Psoas muscle (tissue), 8 donors: Measurements from ENCODE around the gene ENKUR. TPM values are rescaled to one million over a fixed set of nuclear protein-coding genes. Genes with fewer than 3 reads are reported as not detected.

Experiments used
- ATAC-seq, 4 donors: fragments of 200-7000 bp; cut with Tn5 transposase; one replicate each; pipeline ENCODE4 v1.9.1; 2020; ENCODE audit warnings: moderate library complexity in 3 of 4, mild to moderate bottlenecking in 2 of 4
- DNase-seq, 2 donors: peaks; one replicate each; pipeline ENCODE4 v3.0.0-alpha.2; 2020
- H3K27ac ChIP-seq: fragments of 200-600 bp; one replicate; pipeline ENCODE4 v1.8.0; 2022
- H3K27me3 ChIP-seq, 3 donors: fragments of 200-600 bp in 1 of 3; one replicate each; pipeline versions ENCODE4 v1.6.1 to v1.8.0; 2013 to 2022; ENCODE audit warnings: low read length in 2 of 3, mild to moderate bottlenecking in 2 of 3, moderate library complexity in 1 of 3; ENCODE audit not compliant: insufficient read depth in 3 of 3
- H3K36me3 ChIP-seq, 2 donors: fragments of 200-600 bp in 1 of 2; one replicate each; pipeline versions ENCODE4 v1.6.1 to v1.8.0; 2013 to 2022; ENCODE audit warnings: low read depth in 1 of 2, mild to moderate bottlenecking in 1 of 2, moderate library complexity in 1 of 2; ENCODE audit not compliant: insufficient read depth in 1 of 2
- H3K4me1 ChIP-seq: fragments of 200-600 bp; one replicate; pipeline ENCODE4 v1.8.0; 2022
- H3K4me3 ChIP-seq: fragments of 200-600 bp; one replicate; pipeline ENCODE4 v1.8.0; 2022; ENCODE audit warnings: mild to moderate bottlenecking
- H3K9me3 ChIP-seq: fragments of 200-600 bp; one replicate; pipeline ENCODE4 v1.8.0; 2022
- CTCF ChIP-seq: fragments of 200-600 bp; IDR thresholded peaks from one replicate; pipeline ENCODE4 v1.8.0; 2022; ENCODE audit warnings: antibody characterized with exemption
- WGBS, 3 donors: extraction: QIAGEN DNeasy Blood & Tissue Kit; methylation state at CpG; one replicate each; pipeline versions ENCODE4 v1.1.6 to v1.1.7; 2013; 5-methylcytosine and 5-hydroxymethylcytosine counted together
- intact Hi-C, 2 donors: fragments of 100-400 bp; cut with DNase I; formaldehyde crosslinking; loops; one replicate each; pipeline versions ENCODE4 v1.11.0 to v1.14.2; 2022
- polyA plus RNA-seq, 3 donors: library from polyadenylated mRNA; stranded (reverse); fragments of 200-250 nt; gene quantifications; one replicate each; pipeline ENCODE4 v1.2.3, GENCODE V29; 2013
- total RNA-seq, 4 donors: library from RNA; stranded (reverse); fragmentation: NEBNext Ultra II Directional in 2 of 4; extraction: Animal tissue kit (Norgen Biotek cat#: 25700) in 2 of 4; gene quantifications; one replicate each; pipeline versions ENCODE4 v1.2.1 to v1.2.4, GENCODE V29; 2021 to 2023
- donor health status: healthy with polysubstance abuse.
- donor health status: DM: no; HTN: no; CAD: no; lungs with moderate emphysema.
- donor health status: Bipolar disorder and iron deficiency.
- donor health status: healthy.
- donor health status: DM: yes; HTN: yes; CAD: no.
- donor health status: DM: no; HTN: no; CAD: no.
- donor health status: DM: no; HTN: no; CAD: no.
- donor health status: DM: yes; HTN: yes; CAD: no.

ENKUR gene
- total and polyA plus RNA-seq, 7 donors: 0.03 to 0.05 TPM; not detected in 5

- Histone ChIP-seq H3K27ac (no peak overlapping the region), H3K36me3 (no peaks in the 10 kb centered on the region), H3K4me3 (no peak overlapping the region), H3K4me1 (no peaks in the 10 kb centered on the region), H3K27me3 (no peaks in the 10 kb centered on the region), H3K9me3 (no peaks in the 10 kb centered on the region)
- intact Hi-C loops: no loop called here
- no peak for TF ChIP-seq CTCF
- WGBS, 3 donors: 16 to 21% (median 20%) methylated on average over 3 of the region's 3 CpGs
- ATAC-seq (no peak), DNase-seq (no peak)
Observed at GRCh38 chr10:24984906-24985305, 31.1 kb downstream of the ENKUR start.

GRCh38 chr10:24983946-24984345 is 32.0 kb downstream of the ENKUR start:
- Histone ChIP-seq H3K27ac (no peak overlapping the region), H3K36me3 (no peaks in the 10 kb centered on the region), H3K4me1 (no peaks in the 10 kb centered on the region), H3K9me3 (no peaks in the 10 kb centered on the region), H3K27me3 (no peaks in the 10 kb centered on the region), H3K4me3 (no peak overlapping the region)
- 63 to 78% (median 66%) methylated on average over 3 of the region's 3 CpGs for WGBS, 3 donors
- TF ChIP-seq CTCF: no peak
- DNase-seq (no peak), ATAC-seq (no peak)
- intact Hi-C loops: no loop called here

- no peak for TF ChIP-seq CTCF
- intact Hi-C loops: no loop called here
- Histone ChIP-seq H3K27ac (no peak overlapping the region), H3K4me3 (no peak overlapping the region), H3K9me3 (no peaks in the 10 kb centered on the region), H3K4me1 (no peaks in the 10 kb centered on the region), H3K27me3 (no peaks in the 10 kb centered on the region), H3K36me3 (no peaks in the 10 kb centered on the region)
- ATAC-seq: no peak
- WGBS, 3 donors: 95 to 98% (median 96%) methylated on average over 4 of the region's 4 CpGs
- no peak for DNase-seq
Observed at GRCh38 chr10:24983130-24983529, 32.8 kb downstream of the ENKUR start.

GRCh38 chr10:24982319-24983112 is 33.4 kb downstream of the ENKUR start:
- no peaks in the 10 kb centered on the region for H3K9me3 ChIP-seq
- ATAC-seq (no peak), DNase-seq (no peak)
- H3K27ac ChIP-seq: no peak overlapping the region
- H3K27me3 ChIP-seq: no peaks in the 10 kb centered on the region
- intact Hi-C loops: no loop called here
- no peak for TF ChIP-seq CTCF
- no peak overlapping the region for H3K4me3 ChIP-seq
- 84 to 93% (median 92%) methylated on average over 1 of the region's 1 CpG for WGBS, 3 donors
- no peaks in the 10 kb centered on the region for H3K36me3 ChIP-seq
- H3K4me1 ChIP-seq: no peaks in the 10 kb centered on the region
